B cell (primary cell): ENCODE data around the gene DTL. TPM values are rescaled to one million over a fixed set of nuclear protein-coding genes. Genes with fewer than 3 reads are reported as not detected.

Experiments
- ATAC-seq: fragments of 200-7000 bp; cut with Tn5 transposase; one replicate; pipeline ENCODE4 v1.10.0; 2021; ENCODE audit warnings: low read depth, mild to moderate bottlenecking, moderate number of reproducible peaks, moderate library complexity
- CTCF ChIA-PET: fragments of 350-600 bp; sonication (Branson Sonifier 250); formaldehyde crosslinking; loops from one replicate; lab custom pipeline; 2021; ENCODE audit warnings: antibody characterized with exemption, inconsistent platforms; lab: Charles Lee
- POLR2A ChIA-PET: fragments of 350-600 bp; sonication (Branson Sonifier 250); formaldehyde crosslinking; loops from one replicate; lab custom pipeline; 2021; ENCODE audit warnings: antibody characterized with exemption; lab: Charles Lee
- DNase-seq: peaks from one replicate; pipeline ENCODE4 v3.0.0; 2013
- H2AFZ ChIP-seq: 2 replicates; pipeline ENCODE4 v1.6.1; 2012; ENCODE audit warnings: mild to moderate bottlenecking, low read depth, low read length; ENCODE audit not compliant: insufficient read depth, poor library complexity, severe bottlenecking
- H3K27ac ChIP-seq, 2 donors: 1 replicate in 1 of 2; 2 replicates in 1 of 2; pipeline ENCODE4 v1.5.1; 2012 to 2013; ENCODE audit warnings: low read length in 2 of 2, mild to moderate bottlenecking in 2 of 2, moderate library complexity in 1 of 2
- H3K27me3 ChIP-seq, 4 experiments: fragments of 200-600 bp in 1 of 4; sonication (generic) in 1 of 4; replicated peaks in 1 of 4; 1 replicate in 2 of 4; 2 replicates in 2 of 4; pipeline versions ENCODE4 v1.6.1 to v1.7.0; 2013 to 2016; ENCODE audit warnings: low read length in 3 of 4, mild to moderate bottlenecking in 2 of 4, mixed read lengths in 1 of 4, moderate library complexity in 1 of 4; ENCODE audit not compliant: insufficient read depth in 4 of 4, control insufficient read depth in 3 of 4; ENCODE audit errors: control extremely low read depth in 1 of 4
- H3K36me3 ChIP-seq, 2 experiments: replicated peaks in 1 of 2; 1 replicate in 1 of 2; 2 replicates in 1 of 2; pipeline versions ENCODE4 v1.6.1 to v1.7.1; 2013; ENCODE audit warnings: low read length in 1 of 2; ENCODE audit not compliant: insufficient read depth in 2 of 2, control insufficient read depth in 1 of 2; ENCODE audit errors: control extremely low read depth in 1 of 2, extremely low read depth in 1 of 2
- H3K4me1 ChIP-seq, 2 donors: fragments of 200-600 bp in 1 of 2; sonication (generic) in 1 of 2; 1 replicate in 1 of 2; 2 replicates in 1 of 2; pipeline versions ENCODE4 v1.5.1 to v1.6.1; 2013 to 2017; ENCODE audit warnings: low read length in 2 of 2; ENCODE audit not compliant: control insufficient read depth in 2 of 2, insufficient read depth in 2 of 2
- H3K4me2 ChIP-seq: replicated peaks from 2 replicates; pipeline ENCODE3; 2012; ENCODE audit warnings: mild to moderate bottlenecking, low read depth, low read length; ENCODE audit not compliant: poor library complexity, severe bottlenecking
- H3K4me3 ChIP-seq, 5 experiments: fragments of 200-600 bp in 1 of 5; sonication (generic) in 1 of 5; 1 replicate in 3 of 5; 2 replicates in 2 of 5; pipeline versions ENCODE4 v1.5.1 to v1.7.0; 2011 to 2016; ENCODE audit warnings: low read length in 4 of 5, mild to moderate bottlenecking in 4 of 5, low read depth in 2 of 5, control low read depth in 1 of 5, moderate library complexity in 1 of 5; ENCODE audit not compliant: insufficient read depth in 1 of 5; ENCODE audit errors: control extremely low read depth in 1 of 5, extremely low read depth in 1 of 5
- H3K79me2 ChIP-seq: fragments of 200-600 bp; sonication (generic); one replicate; pipeline ENCODE4 v1.6.0; 2016; ENCODE audit warnings: low read length; ENCODE audit not compliant: control insufficient read depth, insufficient read depth
- H3K9ac ChIP-seq: fragments of 200-600 bp; sonication (generic); 2 replicates; pipeline ENCODE4 v1.6.1; 2017; ENCODE audit warnings: mild to moderate bottlenecking, low read length, moderate library complexity
- H3K9me3 ChIP-seq, 3 donors: one replicate each; pipeline versions ENCODE4 v1.6.1 to v1.7.1; 2013; ENCODE audit warnings: low read length in 2 of 3; ENCODE audit not compliant: control insufficient read depth in 2 of 3, insufficient read depth in 1 of 3; ENCODE audit errors: control extremely low read depth in 1 of 3
- H4K20me1 ChIP-seq: 2 replicates; pipeline ENCODE4 v1.6.0; 2012; ENCODE audit warnings: mild to moderate bottlenecking, low read length; ENCODE audit not compliant: insufficient read depth, control insufficient read depth, poor library complexity, severe bottlenecking
- H3K27ac Mint-ChIP-seq: one replicate; pipeline ENCODE4 v1.8.0; 2021; ENCODE audit warnings: mixed read lengths
- H3K27me3 Mint-ChIP-seq: one replicate; pipeline ENCODE4 v1.8.0; 2021; ENCODE audit warnings: mixed read lengths
- H3K4me1 Mint-ChIP-seq: one replicate; pipeline ENCODE4 v1.8.0; 2021; ENCODE audit warnings: mixed read lengths
- H3K4me3 Mint-ChIP-seq: one replicate; pipeline ENCODE4 v1.8.0; 2021; ENCODE audit warnings: mixed read lengths
- H3K9me3 Mint-ChIP-seq: one replicate; pipeline ENCODE4 v1.8.0; 2022; ENCODE audit warnings: mixed read lengths; ENCODE audit not compliant: insufficient read depth
- CTCF ChIP-seq: fragments of 200-600 bp; IDR thresholded peaks from one replicate; pipeline ENCODE4 v1.8.0; 2022; ENCODE audit warnings: antibody characterized with exemption, mild to moderate bottlenecking
- EZH2 ChIP-seq: IDR thresholded peaks from 2 replicates; pipeline ENCODE4 v1.6.1; 2012; ENCODE audit warnings: borderline replicate concordance, low read depth, mild to moderate bottlenecking, moderate library complexity, low read length; ENCODE audit not compliant: insufficient read depth, poor library complexity, severe bottlenecking
- WGBS: methylation state at CpG from one replicate; pipeline ENCODE4 v1.1.5; 2013; ENCODE audit warnings: missing lambda C conversion rate; ENCODE audit not compliant: insufficient coverage; 5-methylcytosine and 5-hydroxymethylcytosine counted together
- intact Hi-C: fragments of 100-400 bp; cut with micrococcal nuclease; formaldehyde crosslinking; loops from one replicate; pipeline ENCODE4 v1.10.0; 2022
- polyA plus RNA-seq: library from polyadenylated mRNA; depleted of rRNA; stranded (reverse); fragments of >200 nt; gene quantifications from 2 replicates; pipeline ENCODE4 v1.2.3, GENCODE V29; 2012
- total RNA-seq, 2 donors: library from RNA; stranded (reverse); fragments of 120-200 nt in 1 of 2; gene quantifications; 1 replicate in 1 of 2; 2 replicates in 1 of 2; pipeline versions ENCODE4 v1.2.3 to v1.2.4, GENCODE V29; 2013 to 2022

DTL gene
- total and polyA plus RNA-seq, 2 donors (not counting 1 experiment from before 2014, with no cell fraction given) = 0.37 to 0.39 TPM

- WGBS = 96% methylated on average over 3 of the region's 3 CpGs
Measured at GRCh38 chr1:212098771-212099170, 63.2 kb downstream of the DTL start.

GRCh38 chr1:212101251-212101650, 65.7 kb downstream of the DTL start:
- ATAC-seq = no peak
- no peak overlapping the region for H2AFZ ChIP-seq
- TF ChIP-seq CTCF = no peak
- no peak for TF ChIP-seq EZH2

More at GRCh38 chr1:212098771-212099170, 63.2 kb downstream of the DTL start:
- no peak for TF ChIP-seq EZH2
- TF ChIP-seq CTCF = no peak
- H3K4me1 ChIP-seq = no peaks in the 10 kb centered on the region
- peaks cover 8% of the 10 kb centered on the region for H3K79me2 ChIP-seq
- no peaks in the 10 kb centered on the region for H4K20me1 ChIP-seq
- ATAC-seq = no peak
- Mint-ChIP-seq H3K27ac (no peak overlapping the region), H3K9me3 (peaks cover 11% of the 10 kb centered on the region), H3K27me3 (no peaks in the 10 kb centered on the region), H3K4me3 (no peak overlapping the region), H3K4me1 (no peaks in the 10 kb centered on the region)
- no peak overlapping the region for H3K4me3 ChIP-seq
- no peak for DNase-seq
- H2AFZ ChIP-seq = no peak overlapping the region
- no peaks in the 10 kb centered on the region for H3K27me3 ChIP-seq
- ChIA-PET CTCF (no interaction called here), POLR2A (no interaction called here)
- H3K9me3 ChIP-seq = peaks cover 0 to 10% (median 4%) of the 10 kb centered on the region in 3 donors
- H3K4me2 ChIP-seq = no peak overlapping the region
- no peak overlapping the region for H3K9ac ChIP-seq
- no peak overlapping the region for H3K27ac ChIP-seq
- intact Hi-C loops = no loop called here
- no peaks in the 10 kb centered on the region for H3K36me3 ChIP-seq

More at GRCh38 chr1:212101251-212101650, 65.7 kb downstream of the DTL start:
- no peak overlapping the region for H3K4me2 ChIP-seq
- ChIA-PET POLR2A (no interaction called here), CTCF (interaction anchor here (0.7 to 2.1 kb wide), 3 partner anchors 30 to 355 kb away, joined by 3 to 6 read pairs (median 3); no protein-coding TSS in a partner anchor)
- H3K4me3 ChIP-seq = no peak overlapping the region
- no peak overlapping the region for H3K4me3 Mint-ChIP-seq
- H3K4me1 ChIP-seq = no peaks in the 10 kb centered on the region
- peaks cover 7% of the 10 kb centered on the region for H3K9me3 Mint-ChIP-seq
- no peaks in the 10 kb centered on the region for H4K20me1 ChIP-seq
- no peaks in the 10 kb centered on the region for H3K36me3 ChIP-seq
- H3K9ac ChIP-seq = no peak overlapping the region
- no peak for DNase-seq
- H3K27me3 Mint-ChIP-seq = no peaks in the 10 kb centered on the region
- intact Hi-C loops = no loop called here
- peaks cover 8% of the 10 kb centered on the region for H3K79me2 ChIP-seq
- no peaks in the 10 kb centered on the region for H3K4me1 Mint-ChIP-seq
- no peaks in the 10 kb centered on the region for H3K27me3 ChIP-seq
- no peak overlapping the region for H3K27ac Mint-ChIP-seq
- H3K27ac ChIP-seq = no peak overlapping the region
- H3K9me3 ChIP-seq = peaks cover 0 to 10% (median 4%) of the 10 kb centered on the region in 3 donors
